Astrocyte of the cerebellum (primary cell): Measurements from ENCODE around the gene COG4.
"Not testable (repeated sequence)": the region's sequence is repeated elsewhere in the genome, so short reads cannot be mapped to it uniquely, and the experiment has no call there.

Experiments used
- DNase-seq: peaks from one replicate; pipeline ENCODE4 v3.0.0-alpha.2; 2011; ENCODE audit warnings: low read depth
- H3K4me3 ChIP-seq: 2 replicates; pipeline ENCODE4 v1.5.1; 2011; ENCODE audit warnings: mild to moderate bottlenecking, low read depth, low read length, moderate library complexity
- CTCF ChIP-seq: IDR thresholded peaks from 2 replicates; pipeline ENCODE4 v1.5.1; 2012; ENCODE audit warnings: low read length, low read depth, moderate library complexity, mild to moderate bottlenecking; ENCODE audit errors: missing control alignments
- in situ Hi-C: cut with HindIII; loops from 2 replicates; pipeline ENCODE4 v1.10.0; 2017; ENCODE audit warnings: low sequenced_read_pairs

The COG4 gene

GRCh38 chr16:70551788-70552187 is 28.4 kb upstream of the COG4 start:
- H3K4me3 ChIP-seq = no peak overlapping the region
- no peak for TF ChIP-seq CTCF
- in situ Hi-C loops = no loop called here
- DNase-seq = no peak

GRCh38 chr16:70550082-70550481 is 26.7 kb upstream of the COG4 start:
- DNase-seq = no peak
- no peak overlapping the region for H3K4me3 ChIP-seq
- in situ Hi-C loops = no loop called here
- no peak for TF ChIP-seq CTCF

- H3K4me3 ChIP-seq = no peak overlapping the region
- TF ChIP-seq CTCF = no peak
- no peak for DNase-seq
- in situ Hi-C loops = loop anchor here (25.0 kb wide), 1 partner anchor 213 kb away; no protein-coding TSS in a partner anchor
Measured at GRCh38 chr16:70548936-70549335, 25.6 kb upstream of the COG4 start.

- in situ Hi-C loops = loop anchor here (25.0 kb wide), 1 partner anchor 218 kb away; no protein-coding TSS in a partner anchor
- no peak for DNase-seq
- H3K4me3 ChIP-seq = no peak overlapping the region
- TF ChIP-seq CTCF = no peak
Measured at GRCh38 chr16:70544548-70544947, 21.2 kb upstream of the COG4 start.

- in situ Hi-C loops = loop anchor here (25.0 kb wide), 1 partner anchor 221 kb away; no protein-coding TSS in a partner anchor
- H3K4me3 ChIP-seq = no peak overlapping the region
- DNase-seq = no peak
- TF ChIP-seq CTCF = no peak
Measured at GRCh38 chr16:70540994-70541393, 17.6 kb upstream of the COG4 start.

- no peak overlapping the region for H3K4me3 ChIP-seq
- no peak for DNase-seq
- in situ Hi-C loops = loop anchor here (5.0 to 25.0 kb wide), 3 partner anchors 98 to 227 kb away; partner anchors contain the start of gene ST3GAL2
- no peak for TF ChIP-seq CTCF
Measured at GRCh38 chr16:70534971-70535370, 11.6 kb upstream of the COG4 start.

- not testable (repeated sequence) for DNase-seq, H3K4me3 ChIP-seq
- in situ Hi-C loops = loop anchor here (5.0 to 25.0 kb wide), 3 partner anchors 93 to 232 kb away; partner anchors contain the start of gene ST3GAL2
Measured at GRCh38 chr16:70529954-70530353, 6.6 kb upstream of the COG4 start.
